Left lung (tissue), 10 donors: ENCODE results near the gene YJEFN3. TPM values are rescaled to one million over a fixed set of nuclear protein-coding genes. Genes with fewer than 3 reads are reported as not detected.

Source experiments
- ATAC-seq: fragments of 200-7000 bp; cut with Tn5 transposase; one replicate; pipeline ENCODE4 v1.9.1; 2020; ENCODE audit warnings: moderate library complexity
- DNase-seq, 4 donors: peaks; one replicate each; pipeline ENCODE4 v3.0.0-alpha.2; 2013 to 2020
- H3K27ac ChIP-seq, 2 donors: fragments of 200-600 bp; sonication (generic) in 1 of 2; one replicate each; pipeline versions ENCODE4 v1.5.0 to v1.8.0; 2020 to 2021
- H3K27me3 ChIP-seq, 2 donors: fragments of 200-600 bp; sonication (generic) in 1 of 2; one replicate each; pipeline versions ENCODE4 v1.5.0 to v1.8.0; 2020 to 2021
- H3K36me3 ChIP-seq, 2 donors: fragments of 200-600 bp; sonication (generic) in 1 of 2; one replicate each; pipeline versions ENCODE4 v1.5.0 to v1.8.0; 2020 to 2021
- H3K4me1 ChIP-seq, 2 donors: fragments of 200-600 bp; one replicate each; pipeline ENCODE4 v1.8.0; 2021
- H3K4me3 ChIP-seq, 2 donors: fragments of 200-600 bp; sonication (generic) in 1 of 2; one replicate each; pipeline versions ENCODE4 v1.5.0 to v1.8.0; 2020 to 2021; ENCODE audit warnings: mild to moderate bottlenecking in 1 of 2
- H3K9me3 ChIP-seq, 2 donors: fragments of 200-600 bp; sonication (generic) in 1 of 2; one replicate each; pipeline versions ENCODE4 v1.5.0 to v1.8.0; 2020 to 2021
- intact Hi-C, 2 donors: fragments of 100-400 bp; cut with DNase I; formaldehyde crosslinking; loops; one replicate each; pipeline versions ENCODE4 v1.11.2 to v1.14.2; 2022
- polyA plus RNA-seq, 6 donors: library from polyadenylated mRNA; unstranded; fragments of 120-200 nt; gene quantifications; one replicate each; pipeline ENCODE4 v1.2.1, GENCODE V29; 2013; ENCODE audit not compliant: insufficient read length in 6 of 6
- total RNA-seq, 2 donors: library from RNA; stranded (reverse); fragmentation: NEBNext Ultra II Directional; extraction: Animal tissue kit (Norgen Biotek cat#: 25700); gene quantifications; one replicate each; pipeline ENCODE4 v1.2.1, GENCODE V29; 2021
- TF ChIP-seq, protein P1 (sequence below), 2 donors: fragments of 200-600 bp; sonication (generic) in 1 of 2; IDR thresholded peaks; one replicate each; pipeline versions ENCODE4 v1.5.0 to v1.8.0; 2021; ENCODE audit warnings: antibody characterized with exemption in 2 of 2
- donor health status: DM: no; HTN: yes; CAD: no.
- donor health status: DM: no; HTN: no; CAD: no.

YJEFN3 gene
- total and polyA plus RNA-seq, 8 donors, result 2.7 to 13.6 (median 11.0) TPM

DNA sequence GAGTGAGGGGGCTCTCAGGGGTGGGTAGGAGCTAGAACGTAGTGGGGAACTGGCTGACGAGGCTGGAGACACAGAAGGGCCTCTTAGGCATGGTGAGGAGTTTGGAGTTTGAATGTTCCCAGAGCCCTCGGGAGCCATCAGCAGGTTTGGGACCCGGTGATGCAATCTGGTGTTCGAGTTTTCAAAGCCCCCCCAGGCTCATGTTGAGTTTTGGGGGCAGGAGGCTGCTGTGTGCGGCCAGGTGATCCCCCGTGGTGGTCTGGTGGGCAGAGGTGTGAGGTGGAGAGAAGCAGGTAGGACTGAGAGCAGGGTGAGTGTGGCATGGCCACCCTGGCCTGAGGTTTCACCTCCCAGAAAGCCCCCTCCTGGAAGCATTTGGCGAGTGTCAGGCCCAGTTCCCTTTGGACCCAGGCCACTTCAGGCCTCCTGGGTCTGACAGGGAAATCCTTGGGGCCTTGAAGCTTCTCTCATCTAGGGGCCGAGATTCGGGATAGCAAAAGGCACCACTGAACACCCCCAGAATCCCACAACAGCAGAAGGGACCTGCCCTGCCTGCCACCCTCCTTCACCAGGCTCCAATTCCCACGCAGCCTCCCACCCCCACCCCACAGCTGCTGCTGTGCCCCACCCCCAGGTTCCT, 1.2 kb downstream of the YJEFN3 start:
- intact Hi-C loops, result loop anchor here in 1 of 2 donors (5.0 to 10.0 kb wide), 2 partner anchors 117 to 425 kb away; no protein-coding TSS in a partner anchor
- TF ChIP-seq, protein P1, sequence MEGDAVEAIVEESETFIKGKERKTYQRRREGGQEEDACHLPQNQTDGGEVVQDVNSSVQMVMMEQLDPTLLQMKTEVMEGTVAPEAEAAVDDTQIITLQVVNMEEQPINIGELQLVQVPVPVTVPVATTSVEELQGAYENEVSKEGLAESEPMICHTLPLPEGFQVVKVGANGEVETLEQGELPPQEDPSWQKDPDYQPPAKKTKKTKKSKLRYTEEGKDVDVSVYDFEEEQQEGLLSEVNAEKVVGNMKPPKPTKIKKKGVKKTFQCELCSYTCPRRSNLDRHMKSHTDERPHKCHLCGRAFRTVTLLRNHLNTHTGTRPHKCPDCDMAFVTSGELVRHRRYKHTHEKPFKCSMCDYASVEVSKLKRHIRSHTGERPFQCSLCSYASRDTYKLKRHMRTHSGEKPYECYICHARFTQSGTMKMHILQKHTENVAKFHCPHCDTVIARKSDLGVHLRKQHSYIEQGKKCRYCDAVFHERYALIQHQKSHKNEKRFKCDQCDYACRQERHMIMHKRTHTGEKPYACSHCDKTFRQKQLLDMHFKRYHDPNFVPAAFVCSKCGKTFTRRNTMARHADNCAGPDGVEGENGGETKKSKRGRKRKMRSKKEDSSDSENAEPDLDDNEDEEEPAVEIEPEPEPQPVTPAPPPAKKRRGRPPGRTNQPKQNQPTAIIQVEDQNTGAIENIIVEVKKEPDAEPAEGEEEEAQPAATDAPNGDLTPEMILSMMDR (IDR thresholded peaks at IDR 0.05), result no peak

DNA sequence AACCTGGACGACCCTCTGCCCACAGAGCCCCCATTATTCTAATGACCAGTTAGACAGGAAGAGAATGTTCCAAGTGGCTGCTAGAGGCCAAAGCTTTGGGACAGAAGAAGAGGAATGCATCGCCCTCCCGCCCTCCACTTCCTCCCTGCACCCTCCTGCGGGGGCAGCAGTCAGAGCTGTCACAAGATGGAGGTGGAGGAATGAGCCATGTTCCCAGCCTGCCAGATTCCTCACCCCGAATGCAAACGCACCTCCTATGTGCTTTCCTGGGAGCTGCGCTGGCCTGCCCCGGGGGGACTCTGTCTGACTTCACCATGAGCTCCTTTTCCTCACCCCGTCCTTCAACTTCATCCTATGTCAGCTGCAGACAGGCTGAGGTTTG, 1.7 kb downstream of the YJEFN3 start:
- no peak overlapping the region for H3K27ac ChIP-seq
- intact Hi-C loops, result loop anchor here in 1 of 2 donors (5.0 to 10.0 kb wide), 2 partner anchors 117 to 424 kb away; no protein-coding TSS in a partner anchor
- H3K36me3 ChIP-seq, result peaks cover 0 to 43% of the 10 kb centered on the region in 2 donors
- TF ChIP-seq, protein P1 (IDR thresholded peaks at IDR 0.05), result no peak
- no peaks in the 10 kb centered on the region for H3K27me3 ChIP-seq
- H3K9me3 ChIP-seq, result no peaks in the 10 kb centered on the region
- DNase-seq (no peak), ATAC-seq (no peak)
- no peak overlapping the region for H3K4me3 ChIP-seq
- H3K4me1 ChIP-seq, result peaks cover 0 to 9% of the 10 kb centered on the region in 2 donors

More for the DNA sequence above, 1.2 kb downstream of the YJEFN3 start:
- H3K4me1 ChIP-seq, result peaks cover 0 to 9% of the 10 kb centered on the region in 2 donors
- no peaks in the 10 kb centered on the region for H3K27me3 ChIP-seq
- H3K4me3 ChIP-seq, result no peak overlapping the region
- no peak for DNase-seq
- H3K36me3 ChIP-seq, result peaks cover 0 to 47% of the 10 kb centered on the region in 2 donors
- no peak overlapping the region for H3K27ac ChIP-seq
- H3K9me3 ChIP-seq, result no peaks in the 10 kb centered on the region
- no peak for ATAC-seq

DNA sequence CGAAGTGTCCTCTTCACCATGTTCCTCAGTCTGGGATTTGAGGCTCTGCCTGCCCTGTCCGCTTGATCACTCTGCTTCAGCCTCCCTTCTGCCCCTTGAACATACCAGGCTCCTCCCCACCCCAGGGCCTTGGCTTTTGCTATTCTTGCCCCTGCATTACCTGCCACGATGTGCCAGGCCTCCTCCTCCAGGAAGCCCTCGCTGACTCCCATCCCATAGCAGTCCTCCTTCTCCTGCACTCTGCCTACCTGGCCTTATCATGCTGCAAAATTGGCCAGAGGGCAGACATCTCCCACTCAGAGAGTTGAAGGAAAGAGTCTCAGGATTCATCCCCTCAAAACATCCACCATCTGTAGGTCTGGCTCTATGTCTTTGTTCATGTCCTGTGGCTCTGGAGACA, 2.2 kb downstream of the YJEFN3 start:
- TF ChIP-seq, protein P1 (IDR thresholded peaks at IDR 0.05), result no peak
- intact Hi-C loops, result loop anchor here in 1 of 2 donors (5.0 to 10.0 kb wide), 2 partner anchors 116 to 424 kb away; no protein-coding TSS in a partner anchor

DNA sequence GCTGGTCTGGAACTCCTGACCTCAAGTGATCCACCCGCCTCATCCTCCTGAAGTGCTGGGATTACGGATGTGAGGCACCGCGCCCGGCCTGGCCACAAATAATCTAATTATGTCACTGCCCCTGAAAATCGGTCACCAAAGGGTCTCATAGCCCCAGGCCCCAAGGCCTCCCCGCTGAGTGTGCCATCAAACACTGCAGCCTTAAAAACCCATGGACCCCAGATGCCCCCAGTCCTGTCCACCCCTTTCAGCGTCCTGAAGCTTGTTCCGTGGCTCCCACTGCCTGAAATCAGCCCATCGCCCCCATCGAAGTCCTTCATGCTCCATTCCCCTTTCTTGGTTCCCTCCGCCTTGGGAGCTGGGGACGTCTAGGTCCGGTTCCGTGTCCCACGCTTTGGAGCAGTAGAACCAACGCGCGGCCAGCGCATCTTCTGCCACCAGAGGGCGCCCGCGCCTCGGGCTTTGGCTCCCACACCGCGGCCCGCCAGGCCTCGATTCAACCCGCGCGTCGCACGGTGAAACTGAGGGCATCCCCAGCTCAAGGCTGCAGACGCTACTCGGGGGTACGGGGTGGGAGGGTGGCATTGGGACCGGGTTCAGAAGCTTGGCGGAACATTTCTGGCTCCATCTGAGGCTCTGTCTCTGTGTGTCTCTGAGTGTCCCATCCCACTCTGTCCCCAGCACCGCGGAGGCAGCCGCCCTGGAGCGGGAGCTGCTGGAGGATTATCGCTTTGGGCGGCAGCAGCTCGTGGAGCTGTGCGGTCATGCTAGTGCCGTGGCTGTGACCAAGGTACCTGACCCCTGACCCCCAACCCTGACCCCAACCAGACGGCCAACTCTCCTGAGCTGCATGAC, 3.5 kb downstream of the YJEFN3 start:
- TF ChIP-seq, protein P1 (IDR thresholded peaks at IDR 0.05), result peak; percentile 95 to 96

More for the DNA sequence above, 2.2 kb downstream of the YJEFN3 start:
- Histone ChIP-seq H3K9me3 (no peaks in the 10 kb centered on the region), H3K27ac (no peak overlapping the region), H3K27me3 (no peaks in the 10 kb centered on the region), H3K36me3 (peaks cover 0 to 39% of the 10 kb centered on the region in 2 donors), H3K4me1 (peaks cover 0 to 9% of the 10 kb centered on the region in 2 donors), H3K4me3 (no peak overlapping the region)
- no peak for DNase-seq
- ATAC-seq, result no peak

More for the DNA sequence above, 3.5 kb downstream of the YJEFN3 start:
- Histone ChIP-seq H3K4me1 (peaks cover 0 to 9% of the 10 kb centered on the region in 2 donors), H3K27ac (no peak overlapping the region), H3K9me3 (no peaks in the 10 kb centered on the region), H3K27me3 (peaks cover 0 to 8% of the 10 kb centered on the region in 2 donors), H3K36me3 (peaks cover 0 to 26% of the 10 kb centered on the region in 2 donors), H3K4me3 (no peak overlapping the region)
- intact Hi-C loops, result loop anchor here in 1 of 2 donors (5.0 to 10.0 kb wide), 2 partner anchors 115 to 423 kb away; no protein-coding TSS in a partner anchor
- ATAC-seq (peak; percentile 87), DNase-seq (peak; percentile 74 to 99 (median 80))
